ENCODE measurements around the gene PTPN9.
"Not testable (repeated sequence)": the region's sequence is repeated elsewhere in the genome, so short reads cannot be mapped to it uniquely, and the experiment has no call there.

Gene PTPN9

GRCh38 chr15:75578948-75579920 lies at the start of gene PTPN9:
TSS of gene PTPN9 (minus strand) at chr15:75579315. CDS start at chr15:75578776, 539 bp downstream.
- in situ Hi-C loops (cut with MboI; ENCODE audit: low sequenced_read_pairs), result no loop called here

- in situ Hi-C loops (cut with MboI; ENCODE audit: low sequenced_read_pairs), result no loop called here
Measured at GRCh38 chr15:75625542-75626347, 46.6 kb upstream of the PTPN9 start, which contains the start of gene SNUPN. TSS of gene SNUPN (minus strand) at chr15:75625725. CDS start at chr15:75621051, 4,674 bp downstream.

GRCh38 chr15:75622505-75622904 lies 43.4 kb upstream of the PTPN9 start:
- in situ Hi-C loops (cut with MboI; ENCODE audit: low sequenced_read_pairs), result no loop called here

- in situ Hi-C loops (cut with MboI; ENCODE audit: low sequenced_read_pairs), result no loop called here
Measured at GRCh38 chr15:75620841-75621391, 41.8 kb upstream of the PTPN9 start.

- in situ Hi-C loops (cut with MboI; ENCODE audit: low sequenced_read_pairs), result no loop called here
Measured at GRCh38 chr15:75620058-75620820, 41.1 kb upstream of the PTPN9 start.

GRCh38 chr15:75616766-75617165 lies 37.7 kb upstream of the PTPN9 start:
- in situ Hi-C loops (cut with MboI; ENCODE audit: low sequenced_read_pairs), result no loop called here

- in situ Hi-C loops (cut with MboI; ENCODE audit: low sequenced_read_pairs), result no loop called here
Measured at GRCh38 chr15:75606711-75607699, 27.9 kb upstream of the PTPN9 start.

- in situ Hi-C loops (cut with MboI; ENCODE audit: low sequenced_read_pairs), result no loop called here
Measured at GRCh38 chr15:75606026-75606425, 26.9 kb upstream of the PTPN9 start.

GRCh38 chr15:75599401-75599800 lies 20.3 kb upstream of the PTPN9 start:
- in situ Hi-C loops (cut with MboI; ENCODE audit: low sequenced_read_pairs), result no loop called here

GRCh38 chr15:75598361-75598760 lies 19.2 kb upstream of the PTPN9 start:
- in situ Hi-C loops (cut with MboI; ENCODE audit: low sequenced_read_pairs), result no loop called here

GRCh38 chr15:75597667-75598341 lies 18.7 kb upstream of the PTPN9 start:
- in situ Hi-C loops (cut with MboI; ENCODE audit: low sequenced_read_pairs), result no loop called here

GRCh38 chr15:75596703-75597345 lies 17.7 kb upstream of the PTPN9 start:
- in situ Hi-C loops (cut with MboI; ENCODE audit: low sequenced_read_pairs), result no loop called here

- in situ Hi-C loops (cut with MboI; ENCODE audit: low sequenced_read_pairs), result no loop called here
Measured at GRCh38 chr15:75594276-75594675, 15.2 kb upstream of the PTPN9 start.

- in situ Hi-C loops (cut with MboI; ENCODE audit: low sequenced_read_pairs), result no loop called here
Measured at GRCh38 chr15:75591655-75592364, 12.7 kb upstream of the PTPN9 start.

- in situ Hi-C loops (cut with MboI; ENCODE audit: low sequenced_read_pairs), result no loop called here
Measured at GRCh38 chr15:75590239-75590638, 11.1 kb upstream of the PTPN9 start.

- in situ Hi-C loops (cut with MboI; ENCODE audit: low sequenced_read_pairs), result no loop called here
Measured at GRCh38 chr15:75589071-75589470, 10.0 kb upstream of the PTPN9 start.

- in situ Hi-C loops (cut with MboI; ENCODE audit: low sequenced_read_pairs), result not testable (repeated sequence)
Measured at GRCh38 chr15:75586422-75586821, 7.3 kb upstream of the PTPN9 start.

GRCh38 chr15:75584121-75584520 lies 5.0 kb upstream of the PTPN9 start:
- in situ Hi-C loops (cut with MboI; ENCODE audit: low sequenced_read_pairs), result no loop called here

All from HL-60/S4 treated with phorbol 12-myristate 13-acetate at 8.2 ng/mL for 4 days and 3 days (cell line).